Central memory CD8-positive, alpha-beta T cell (primary cell): ENCODE data around the gene IL1F10.

Source experiments
- ATAC-seq: fragments of 150-1000 bp; cut with Tn5 transposase; replicated peaks from 2 replicates; pipeline ENCODE4 v1.10.0; 2022; ENCODE audit warnings: mild to moderate bottlenecking, moderate FRiP score, moderate number of reproducible peaks; ENCODE audit not compliant: poor library complexity, severe bottlenecking; ENCODE audit errors: extremely low read depth
- DNase-seq, 2 donors: peaks; one replicate each; pipeline ENCODE4 v3.0.0; 2021; ENCODE audit warnings: low spot score in 2 of 2
- H3K27ac Mint-ChIP-seq: one replicate; pipeline ENCODE4 v1.8.0; 2022; ENCODE audit warnings: low read depth, mild to moderate bottlenecking, moderate library complexity, mixed read lengths
- H3K27me3 Mint-ChIP-seq: one replicate; pipeline ENCODE4 v1.8.0; 2022; ENCODE audit warnings: mixed read lengths
- H3K36me3 Mint-ChIP-seq: one replicate; pipeline ENCODE4 v1.8.0; 2022; ENCODE audit warnings: mild to moderate bottlenecking, moderate library complexity, mixed read lengths; ENCODE audit not compliant: insufficient read depth
- H3K4me1 Mint-ChIP-seq: one replicate; pipeline ENCODE4 v1.8.0; 2022; ENCODE audit warnings: mixed read lengths
- H3K4me3 Mint-ChIP-seq: one replicate; pipeline ENCODE4 v1.8.0; 2022; ENCODE audit warnings: mild to moderate bottlenecking, moderate library complexity, mixed read lengths
- H3K9me3 Mint-ChIP-seq: one replicate; pipeline ENCODE4 v1.8.0; 2022; ENCODE audit warnings: mixed read lengths

Gene IL1F10, protein sequence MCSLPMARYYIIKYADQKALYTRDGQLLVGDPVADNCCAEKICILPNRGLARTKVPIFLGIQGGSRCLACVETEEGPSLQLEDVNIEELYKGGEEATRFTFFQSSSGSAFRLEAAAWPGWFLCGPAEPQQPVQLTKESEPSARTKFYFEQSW

DNA sequence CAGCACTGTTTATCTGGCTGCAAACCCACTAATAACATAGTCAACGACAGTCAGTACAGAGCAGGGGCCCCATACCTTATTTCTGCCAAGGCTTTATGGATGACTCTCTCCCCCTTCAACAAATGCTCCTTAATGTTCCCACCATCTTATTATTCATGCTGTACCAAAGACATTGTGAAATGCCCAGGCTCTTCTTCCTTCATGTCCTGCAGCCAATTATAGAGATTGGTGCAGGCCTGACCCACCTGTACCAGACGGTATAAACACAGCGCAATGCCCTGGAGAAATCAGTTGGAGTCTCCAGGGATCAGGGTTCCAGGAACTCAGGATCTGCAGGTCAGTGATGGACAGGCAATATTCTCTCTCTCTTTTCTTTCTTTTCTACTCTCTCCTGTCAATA lies at the start of gene IL1F10:
IL1F10 (plus strand) TSS at position 290 of the 400 bp plus-strand sequence. CDS start 4,769 bp downstream, outside the sequence.
- H3K4me1 Mint-ChIP-seq: no peaks in the 10 kb centered on the region
- DNase-seq (no peak), ATAC-seq (no peak)
- H3K36me3 Mint-ChIP-seq: peaks cover 2% of the 10 kb centered on the region
- H3K4me3 Mint-ChIP-seq: no peak within 1 kb of the TSS
- H3K27ac Mint-ChIP-seq: no peak within 1 kb of the TSS
- H3K9me3 Mint-ChIP-seq: no peaks in the 10 kb centered on the region
- H3K27me3 Mint-ChIP-seq: peaks cover 26% of the 10 kb centered on the region

DNA sequence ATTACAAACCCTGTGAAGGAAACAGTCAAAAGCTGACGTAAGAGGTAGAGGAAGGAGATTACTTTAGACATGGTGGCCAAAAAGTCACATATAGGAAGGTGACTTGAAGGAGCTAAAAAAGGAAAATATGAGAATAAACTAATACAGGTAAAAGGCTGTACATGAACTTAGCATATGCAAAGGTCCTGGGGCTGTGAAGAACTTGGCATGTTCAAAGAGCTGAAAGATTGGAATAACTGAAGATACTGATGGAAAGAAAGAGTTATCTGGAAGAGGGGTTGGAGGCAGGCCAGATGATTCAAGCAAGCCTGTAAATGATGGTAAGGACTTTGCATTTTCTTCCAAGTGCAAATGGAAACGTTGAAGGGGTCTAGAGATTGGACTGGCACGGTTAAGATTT lies 49.3 kb upstream of the IL1F10 start:
- Mint-ChIP-seq H3K27me3 (peaks cover 59% of the 10 kb centered on the region), H3K4me3 (no peak overlapping the region), H3K9me3 (peaks cover 7% of the 10 kb centered on the region), H3K4me1 (no peaks in the 10 kb centered on the region), H3K36me3 (peaks cover 2% of the 10 kb centered on the region), H3K27ac (no peak overlapping the region)
- DNase-seq (no peak), ATAC-seq (no peak)

DNA sequence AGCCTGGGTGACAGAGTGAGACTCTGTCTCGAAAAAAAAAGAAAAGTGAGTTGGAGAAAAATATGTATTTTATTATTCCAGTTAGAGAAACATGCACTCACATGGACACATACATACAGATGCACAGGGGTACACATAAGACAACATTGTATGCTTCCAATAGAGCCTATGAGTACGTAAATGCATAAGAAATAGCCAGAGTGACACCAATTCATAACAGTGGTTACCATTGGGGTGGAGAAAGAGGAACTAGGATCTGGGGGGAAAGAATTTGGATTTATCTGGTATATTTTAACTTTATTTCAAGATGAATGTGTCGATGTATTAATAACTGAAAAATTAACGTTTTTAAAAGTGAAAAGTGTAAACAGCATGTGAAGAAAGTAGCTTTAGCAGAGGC lies 46.5 kb upstream of the IL1F10 start:
- no peak overlapping the region for H3K27ac Mint-ChIP-seq
- H3K4me3 Mint-ChIP-seq: no peak overlapping the region
- ATAC-seq (no peak), DNase-seq (no peak)
- H3K27me3 Mint-ChIP-seq: peaks cover 70% of the 10 kb centered on the region
- H3K9me3 Mint-ChIP-seq: peaks cover 7% of the 10 kb centered on the region
- no peaks in the 10 kb centered on the region for H3K36me3 Mint-ChIP-seq
- no peaks in the 10 kb centered on the region for H3K4me1 Mint-ChIP-seq

DNA sequence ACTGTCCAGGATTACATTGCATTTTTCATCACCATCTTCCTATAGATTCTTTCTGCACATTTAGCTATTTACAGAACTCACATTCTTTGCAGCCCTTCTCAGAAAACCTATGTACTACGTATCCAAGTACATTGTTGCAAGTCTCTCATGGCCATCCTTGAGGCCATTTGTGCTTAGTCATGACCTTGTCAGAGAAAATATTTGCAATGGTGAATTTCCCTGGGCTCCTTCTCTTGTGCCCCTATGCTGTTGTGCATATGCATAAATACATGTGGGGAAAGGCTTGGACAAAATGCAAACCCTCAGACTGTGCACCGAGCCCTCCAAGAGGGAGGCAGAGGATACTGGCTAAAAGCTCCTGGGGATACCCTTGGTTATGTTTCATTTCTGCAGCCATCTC lies 43.0 kb upstream of the IL1F10 start:
- Mint-ChIP-seq H3K9me3 (no peaks in the 10 kb centered on the region), H3K4me1 (no peaks in the 10 kb centered on the region), H3K27me3 (peaks cover 63% of the 10 kb centered on the region), H3K4me3 (no peak overlapping the region), H3K36me3 (no peaks in the 10 kb centered on the region), H3K27ac (no peak overlapping the region)
- no peak for DNase-seq
- no peak for ATAC-seq

DNA sequence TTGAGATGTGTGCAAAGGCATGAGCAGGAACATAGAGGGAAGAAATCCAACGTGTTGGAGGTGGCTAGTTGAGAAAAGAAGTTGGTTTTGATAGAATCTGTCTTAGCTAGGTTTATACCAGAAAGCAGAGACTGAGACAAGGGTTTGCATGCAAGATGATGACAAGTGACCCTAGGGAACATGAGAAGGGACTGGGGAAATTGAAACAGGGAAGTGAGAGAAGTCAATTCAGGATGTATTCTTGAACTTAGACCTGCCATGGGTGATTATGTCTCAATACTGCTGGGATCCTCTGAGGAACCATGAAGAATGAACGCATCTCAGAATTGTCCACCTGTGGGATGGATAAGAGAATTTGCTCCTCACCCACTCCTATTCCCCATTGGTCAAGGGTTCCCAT lies 42.0 kb upstream of the IL1F10 start:
- Mint-ChIP-seq H3K36me3 (no peaks in the 10 kb centered on the region), H3K4me3 (no peak overlapping the region), H3K27ac (no peak overlapping the region), H3K27me3 (peaks cover 68% of the 10 kb centered on the region), H3K9me3 (no peaks in the 10 kb centered on the region), H3K4me1 (no peaks in the 10 kb centered on the region)
- no peak for ATAC-seq
- DNase-seq: no peak

DNA sequence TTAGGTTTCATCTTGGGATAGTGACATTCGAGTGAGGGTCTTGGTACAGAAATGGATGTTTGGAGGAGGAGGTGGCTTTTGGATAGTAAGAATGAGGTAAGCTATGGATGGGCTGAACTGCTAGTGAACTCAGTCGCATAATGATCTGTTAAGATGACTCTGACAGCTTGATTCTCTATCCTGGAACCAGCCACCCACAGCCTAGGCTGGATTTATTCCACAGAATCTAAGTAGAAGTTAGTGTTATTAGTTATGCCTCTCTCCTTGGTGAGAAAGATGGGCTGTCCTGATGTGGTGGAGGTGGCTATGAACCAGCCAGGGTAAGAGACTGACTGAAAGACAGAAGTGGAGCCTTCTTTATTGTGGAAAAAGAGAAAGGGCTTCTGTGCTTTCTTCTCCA lies 40.1 kb upstream of the IL1F10 start:
- H3K27ac Mint-ChIP-seq: no peak overlapping the region
- H3K4me3 Mint-ChIP-seq: no peak overlapping the region
- H3K36me3 Mint-ChIP-seq: no peaks in the 10 kb centered on the region
- H3K4me1 Mint-ChIP-seq: no peaks in the 10 kb centered on the region
- peaks cover 64% of the 10 kb centered on the region for H3K27me3 Mint-ChIP-seq
- ATAC-seq (no peak), DNase-seq (no peak)
- H3K9me3 Mint-ChIP-seq: no peaks in the 10 kb centered on the region

DNA sequence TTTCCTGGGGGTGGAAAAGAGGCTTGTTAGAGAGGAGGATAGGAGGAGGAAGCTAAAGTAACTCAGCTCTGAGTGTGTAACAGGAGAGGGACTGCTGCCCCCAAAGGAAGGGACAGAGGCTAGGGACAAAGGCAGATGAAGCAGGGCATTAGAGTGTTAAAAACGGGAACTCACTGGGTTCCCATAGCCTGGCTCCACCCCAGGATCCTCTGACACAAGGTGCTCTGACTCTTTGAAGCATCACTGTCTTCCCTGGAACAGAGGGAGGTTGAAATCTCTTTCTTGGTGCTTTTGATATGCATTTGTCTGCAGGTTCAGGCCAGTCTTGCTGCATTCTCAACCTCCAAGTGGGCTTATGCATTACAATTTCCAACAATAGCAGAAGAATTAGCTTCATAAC lies 39.7 kb upstream of the IL1F10 start:
- Mint-ChIP-seq H3K36me3 (no peaks in the 10 kb centered on the region), H3K27ac (no peak overlapping the region), H3K27me3 (peaks cover 63% of the 10 kb centered on the region), H3K4me3 (no peak overlapping the region), H3K4me1 (no peaks in the 10 kb centered on the region), H3K9me3 (no peaks in the 10 kb centered on the region)
- DNase-seq (no peak), ATAC-seq (no peak)

DNA sequence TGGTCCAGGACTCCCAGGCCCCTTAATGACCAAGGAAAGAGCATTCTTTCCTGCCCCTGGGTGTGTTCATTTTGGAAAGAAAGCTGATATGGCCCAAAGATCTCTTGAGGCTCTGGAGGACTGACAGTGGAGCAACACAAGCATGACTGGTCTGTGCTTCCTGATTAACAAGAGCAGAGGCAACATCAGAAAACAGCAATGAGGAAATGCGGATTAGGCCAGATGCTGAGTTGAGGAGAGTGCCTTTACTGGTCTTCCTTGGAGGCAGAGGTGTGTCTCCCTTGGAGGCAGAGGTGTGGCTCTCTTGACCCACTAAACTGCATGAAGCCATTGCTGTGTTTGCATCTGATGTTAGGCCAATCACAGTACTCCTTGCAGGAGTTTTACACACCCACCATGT lies 35.0 kb upstream of the IL1F10 start:
- no peaks in the 10 kb centered on the region for H3K36me3 Mint-ChIP-seq
- no peak for DNase-seq
- ATAC-seq: no peak
- peaks cover 50% of the 10 kb centered on the region for H3K27me3 Mint-ChIP-seq
- H3K4me1 Mint-ChIP-seq: no peaks in the 10 kb centered on the region
- no peaks in the 10 kb centered on the region for H3K9me3 Mint-ChIP-seq
- no peak overlapping the region for H3K4me3 Mint-ChIP-seq
- no peak overlapping the region for H3K27ac Mint-ChIP-seq

DNA sequence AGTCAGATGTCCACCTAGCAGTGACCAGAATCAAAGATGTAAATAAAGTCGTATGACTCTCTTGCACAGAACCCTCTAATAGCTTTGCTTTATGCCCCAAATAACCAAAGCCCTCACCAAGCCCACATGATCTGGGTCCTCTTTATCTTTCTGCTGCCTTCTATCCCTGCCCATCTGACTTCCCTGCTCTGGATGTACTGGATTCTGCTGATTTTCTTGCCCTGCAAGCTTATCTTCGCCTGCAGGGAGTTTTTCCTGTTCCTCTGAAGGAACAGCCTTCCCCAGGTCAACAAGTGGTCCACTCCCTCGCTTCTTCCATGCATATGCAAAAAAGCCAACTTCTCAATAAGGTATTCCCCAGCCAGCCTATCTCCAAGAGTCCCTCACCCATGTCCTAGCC lies 33.8 kb upstream of the IL1F10 start:
- no peak overlapping the region for H3K27ac Mint-ChIP-seq
- no peak for DNase-seq
- no peaks in the 10 kb centered on the region for H3K9me3 Mint-ChIP-seq
- H3K36me3 Mint-ChIP-seq: no peaks in the 10 kb centered on the region
- peaks cover 55% of the 10 kb centered on the region for H3K27me3 Mint-ChIP-seq
- no peak for ATAC-seq
- no peak overlapping the region for H3K4me3 Mint-ChIP-seq
- no peaks in the 10 kb centered on the region for H3K4me1 Mint-ChIP-seq

DNA sequence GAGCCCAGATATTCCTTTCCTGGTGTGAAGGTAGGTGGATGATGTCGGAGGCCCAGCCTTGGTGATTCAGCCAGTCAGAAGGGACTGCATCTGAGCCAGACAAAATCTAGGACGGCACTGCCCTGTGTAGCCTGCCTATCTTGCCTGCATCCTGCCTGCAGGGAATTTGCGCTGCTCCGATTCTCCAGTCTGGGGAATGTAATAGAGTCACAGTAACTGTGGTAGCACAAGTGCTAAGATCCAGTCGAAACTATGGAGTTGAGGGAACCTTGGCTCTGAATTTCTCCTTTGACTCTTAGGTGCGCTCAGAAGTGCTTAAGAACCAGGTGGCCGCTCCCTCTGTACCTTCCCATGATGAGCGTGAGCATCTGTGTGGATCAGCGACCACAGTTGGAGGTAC lies 31.0 kb upstream of the IL1F10 start:
- no peaks in the 10 kb centered on the region for H3K36me3 Mint-ChIP-seq
- H3K27ac Mint-ChIP-seq: no peak overlapping the region
- no peaks in the 10 kb centered on the region for H3K9me3 Mint-ChIP-seq
- DNase-seq (no peak), ATAC-seq (no peak)
- H3K27me3 Mint-ChIP-seq: peaks cover 41% of the 10 kb centered on the region
- H3K4me3 Mint-ChIP-seq: no peak overlapping the region
- no peaks in the 10 kb centered on the region for H3K4me1 Mint-ChIP-seq

DNA sequence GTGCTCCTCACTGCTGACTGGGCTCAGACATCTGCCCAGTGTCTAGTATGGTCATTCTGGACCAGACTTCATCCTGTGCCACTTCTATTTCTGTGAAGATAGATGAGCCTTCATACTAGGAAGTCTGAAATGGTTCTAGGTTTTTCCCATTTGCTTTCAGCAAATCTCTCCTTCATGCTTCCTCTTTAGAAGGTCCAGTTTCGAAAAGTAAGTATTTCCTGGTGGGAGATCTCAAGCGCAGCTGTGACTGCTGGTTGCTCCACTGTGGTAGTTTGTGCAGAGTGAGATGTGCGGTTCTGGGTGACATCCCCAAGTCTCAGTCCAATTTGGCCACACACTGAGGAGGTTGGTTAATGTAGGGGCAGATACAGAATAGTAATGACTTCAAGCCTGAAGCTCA lies 29.5 kb upstream of the IL1F10 start:
- no peak for DNase-seq
- Mint-ChIP-seq H3K36me3 (no peaks in the 10 kb centered on the region), H3K4me1 (no peaks in the 10 kb centered on the region), H3K9me3 (no peaks in the 10 kb centered on the region), H3K4me3 (no peak overlapping the region), H3K27me3 (peaks cover 41% of the 10 kb centered on the region), H3K27ac (no peak overlapping the region)
- ATAC-seq: no peak

DNA sequence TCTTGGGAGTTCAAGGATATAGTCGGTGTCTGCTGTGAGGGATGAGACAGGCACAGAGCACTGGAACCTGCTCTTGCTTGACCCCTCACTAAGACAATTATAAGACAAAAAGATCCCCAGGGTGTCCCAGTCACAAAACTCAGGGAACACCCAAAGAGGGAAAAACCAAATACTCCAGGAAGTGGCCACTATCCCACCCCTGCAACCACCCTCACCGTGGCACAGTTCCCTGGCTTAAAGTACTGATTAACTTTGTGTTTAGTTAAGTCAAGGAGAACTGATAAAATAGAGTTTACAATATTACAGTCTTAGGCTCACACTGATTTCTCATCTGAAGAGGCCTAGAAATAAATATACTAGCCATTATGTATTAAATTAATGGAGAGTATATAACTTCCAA lies 28.6 kb upstream of the IL1F10 start:
- ATAC-seq (no peak), DNase-seq (no peak)
- Mint-ChIP-seq H3K27ac (no peak overlapping the region), H3K9me3 (no peaks in the 10 kb centered on the region), H3K27me3 (peaks cover 41% of the 10 kb centered on the region), H3K4me3 (no peak overlapping the region), H3K4me1 (no peaks in the 10 kb centered on the region), H3K36me3 (no peaks in the 10 kb centered on the region)

DNA sequence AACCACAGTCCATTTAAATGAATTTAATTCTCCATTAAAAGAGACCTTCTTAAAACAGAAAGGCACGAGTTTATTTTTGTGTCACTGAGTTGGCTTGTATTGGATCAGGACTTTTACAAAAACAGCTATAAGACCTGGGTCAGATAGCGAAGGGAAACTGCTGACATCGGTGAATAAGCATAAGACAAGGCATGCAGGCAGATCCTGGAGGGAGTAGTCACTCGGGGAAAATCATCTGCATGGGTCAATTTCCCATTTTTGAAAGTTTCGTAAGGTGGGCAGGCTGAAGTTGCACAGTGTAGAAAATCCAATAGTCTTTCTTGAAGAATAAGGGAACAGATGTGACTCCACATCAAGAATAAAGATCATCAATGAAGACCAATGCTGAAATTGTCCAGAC lies 28.1 kb upstream of the IL1F10 start:
- DNase-seq (no peak), ATAC-seq (no peak)
- Mint-ChIP-seq H3K27ac (no peak overlapping the region), H3K4me3 (no peak overlapping the region), H3K4me1 (no peaks in the 10 kb centered on the region), H3K27me3 (peaks cover 40% of the 10 kb centered on the region), H3K36me3 (no peaks in the 10 kb centered on the region), H3K9me3 (no peaks in the 10 kb centered on the region)

DNA sequence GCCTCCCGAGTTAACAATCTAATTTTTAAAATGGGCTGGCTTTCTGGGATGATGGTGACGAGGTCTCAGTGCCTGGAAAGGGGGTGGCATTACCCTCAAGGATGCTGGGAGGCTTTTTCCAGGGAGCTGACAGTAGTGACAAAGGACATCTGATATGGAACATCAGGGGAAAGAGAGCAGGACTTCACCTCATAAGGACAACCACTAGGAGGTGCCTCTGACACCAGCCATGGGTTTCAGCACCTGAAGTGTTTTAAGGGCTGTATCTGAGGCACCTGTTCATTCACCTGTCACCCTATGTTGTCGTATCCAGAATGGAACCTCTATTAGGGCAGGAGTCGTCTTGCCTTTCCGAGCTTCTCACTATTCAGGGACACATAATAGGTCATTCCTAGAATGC lies 25.9 kb upstream of the IL1F10 start:
- Mint-ChIP-seq H3K27me3 (peaks cover 33% of the 10 kb centered on the region), H3K9me3 (no peaks in the 10 kb centered on the region), H3K4me1 (no peaks in the 10 kb centered on the region), H3K4me3 (no peak overlapping the region), H3K27ac (no peak overlapping the region), H3K36me3 (no peaks in the 10 kb centered on the region)
- DNase-seq (no peak), ATAC-seq (no peak)
